Psoas muscle (tissue), 8 donors: ENCODE data around the gene LEMD1. TPM values are rescaled to one million over a fixed set of nuclear protein-coding genes. Genes with fewer than 3 reads are reported as not detected.

ENCODE experiments used
- ATAC-seq, 4 donors: fragments of 200-7000 bp; cut with Tn5 transposase; one replicate each; pipeline ENCODE4 v1.9.1; 2020; ENCODE audit warnings: moderate library complexity in 3 of 4, mild to moderate bottlenecking in 2 of 4
- DNase-seq, 2 donors: peaks; one replicate each; pipeline ENCODE4 v3.0.0-alpha.2; 2020
- H3K27ac ChIP-seq: fragments of 200-600 bp; one replicate; pipeline ENCODE4 v1.8.0; 2022
- H3K27me3 ChIP-seq, 3 donors: fragments of 200-600 bp in 1 of 3; one replicate each; pipeline versions ENCODE4 v1.6.1 to v1.8.0; 2013 to 2022; ENCODE audit warnings: low read length in 2 of 3, mild to moderate bottlenecking in 2 of 3, moderate library complexity in 1 of 3; ENCODE audit not compliant: insufficient read depth in 3 of 3
- H3K36me3 ChIP-seq, 2 donors: fragments of 200-600 bp in 1 of 2; one replicate each; pipeline versions ENCODE4 v1.6.1 to v1.8.0; 2013 to 2022; ENCODE audit warnings: low read depth in 1 of 2, mild to moderate bottlenecking in 1 of 2, moderate library complexity in 1 of 2; ENCODE audit not compliant: insufficient read depth in 1 of 2
- H3K4me1 ChIP-seq: fragments of 200-600 bp; one replicate; pipeline ENCODE4 v1.8.0; 2022
- H3K4me3 ChIP-seq: fragments of 200-600 bp; one replicate; pipeline ENCODE4 v1.8.0; 2022; ENCODE audit warnings: mild to moderate bottlenecking
- H3K9me3 ChIP-seq: fragments of 200-600 bp; one replicate; pipeline ENCODE4 v1.8.0; 2022
- CTCF ChIP-seq: fragments of 200-600 bp; IDR thresholded peaks from one replicate; pipeline ENCODE4 v1.8.0; 2022; ENCODE audit warnings: antibody characterized with exemption
- WGBS, 3 donors: extraction: QIAGEN DNeasy Blood & Tissue Kit; methylation state at CpG; one replicate each; pipeline versions ENCODE4 v1.1.6 to v1.1.7; 2013; 5-methylcytosine and 5-hydroxymethylcytosine counted together
- intact Hi-C, 2 donors: fragments of 100-400 bp; cut with DNase I; formaldehyde crosslinking; loops; one replicate each; pipeline versions ENCODE4 v1.11.0 to v1.14.2; 2022
- polyA plus RNA-seq, 3 donors: library from polyadenylated mRNA; stranded (reverse); fragments of 200-250 nt; gene quantifications; one replicate each; pipeline ENCODE4 v1.2.3, GENCODE V29; 2013
- total RNA-seq, 4 donors: library from RNA; stranded (reverse); fragmentation: NEBNext Ultra II Directional in 2 of 4; extraction: Animal tissue kit (Norgen Biotek cat#: 25700) in 2 of 4; gene quantifications; one replicate each; pipeline versions ENCODE4 v1.2.1 to v1.2.4, GENCODE V29; 2021 to 2023
- donor health status: healthy with polysubstance abuse.
- donor health status: DM: no; HTN: no; CAD: no; lungs with moderate emphysema.
- donor health status: Bipolar disorder and iron deficiency.
- donor health status: healthy.
- donor health status: DM: yes; HTN: yes; CAD: no.
- donor health status: DM: no; HTN: no; CAD: no.
- donor health status: DM: no; HTN: no; CAD: no.
- donor health status: DM: yes; HTN: yes; CAD: no.

LEMD1 gene
- total and polyA plus RNA-seq, 7 donors, result not detected

GRCh38 chr1:205444931-205445645 is 23.2 kb upstream of the LEMD1 start:
- intact Hi-C loops, result no loop called here

GRCh38 chr1:205444300-205444930 is 22.6 kb upstream of the LEMD1 start:
- intact Hi-C loops, result no loop called here
- no peak for TF ChIP-seq CTCF
- Histone ChIP-seq H3K9me3 (no peaks in the 10 kb centered on the region), H3K27me3 (no peaks in the 10 kb centered on the region), H3K36me3 (no peaks in the 10 kb centered on the region), H3K27ac (no peak overlapping the region), H3K4me1 (peaks cover 48% of the 10 kb centered on the region), H3K4me3 (peak overlapping the region; percentile 57)
- WGBS, 3 donors, result 58 to 74% (median 64%) methylated on average over 10 of the region's 10 CpGs
- ATAC-seq (no peak), DNase-seq (no peak)

More at GRCh38 chr1:205444931-205445645, 23.2 kb upstream of the LEMD1 start:
- WGBS, 3 donors, result 26 to 39% (median 37%) methylated on average over 17 to 18 of the region's 18 CpGs
- H3K36me3 ChIP-seq, result no peaks in the 10 kb centered on the region
- TF ChIP-seq CTCF, result no peak
- H3K4me1 ChIP-seq, result peaks cover 46% of the 10 kb centered on the region
- H3K27ac ChIP-seq, result peak overlapping the region; percentile 46
- no peaks in the 10 kb centered on the region for H3K9me3 ChIP-seq
- ATAC-seq (peak; percentile 56 to 83 (median 70)), DNase-seq (peak; percentile 37 to 74)
- H3K27me3 ChIP-seq, result no peaks in the 10 kb centered on the region
- H3K4me3 ChIP-seq, result peak overlapping the region; percentile 57

- Histone ChIP-seq H3K36me3 (no peaks in the 10 kb centered on the region), H3K27me3 (no peaks in the 10 kb centered on the region), H3K4me3 (no peak overlapping the region), H3K9me3 (no peaks in the 10 kb centered on the region), H3K4me1 (peaks cover 54% of the 10 kb centered on the region), H3K27ac (no peak overlapping the region)
- no peak for DNase-seq
- TF ChIP-seq CTCF, result no peak
- intact Hi-C loops, result no loop called here
- ATAC-seq, result no peak
- 74 to 93% (median 79%) methylated on average over 7 of the region's 7 CpGs for WGBS, 3 donors
Observed at GRCh38 chr1:205443585-205444299, 21.9 kb upstream of the LEMD1 start.

GRCh38 chr1:205442051-205442725 is 20.3 kb upstream of the LEMD1 start:
- intact Hi-C loops, result no loop called here
- no peak for TF ChIP-seq CTCF
- ATAC-seq (no peak), DNase-seq (no peak)
- Histone ChIP-seq H3K27ac (peak overlapping the region; percentile 46), H3K36me3 (no peaks in the 10 kb centered on the region), H3K4me3 (no peak overlapping the region), H3K9me3 (no peaks in the 10 kb centered on the region), H3K4me1 (peaks cover 68% of the 10 kb centered on the region), H3K27me3 (no peaks in the 10 kb centered on the region)
- 60 to 76% (median 69%) methylated on average over 12 of the region's 12 CpGs for WGBS, 3 donors
